Measurements from ENCODE around the gene TYW1. TPM values are rescaled to one million over a fixed set of nuclear protein-coding genes. Genes with fewer than 3 reads are reported as not detected.
"Not testable (repeated sequence)": the region's sequence is repeated elsewhere in the genome, so short reads cannot be mapped to it uniquely, and the experiment has no call there.

TYW1 gene
- total and polyA plus RNA-seq, 2 of the 8 experiments (the other 6 are each of a cell fraction or from before 2014, with no cell fraction given): 8.8 to 16.2 TPM

DNA sequence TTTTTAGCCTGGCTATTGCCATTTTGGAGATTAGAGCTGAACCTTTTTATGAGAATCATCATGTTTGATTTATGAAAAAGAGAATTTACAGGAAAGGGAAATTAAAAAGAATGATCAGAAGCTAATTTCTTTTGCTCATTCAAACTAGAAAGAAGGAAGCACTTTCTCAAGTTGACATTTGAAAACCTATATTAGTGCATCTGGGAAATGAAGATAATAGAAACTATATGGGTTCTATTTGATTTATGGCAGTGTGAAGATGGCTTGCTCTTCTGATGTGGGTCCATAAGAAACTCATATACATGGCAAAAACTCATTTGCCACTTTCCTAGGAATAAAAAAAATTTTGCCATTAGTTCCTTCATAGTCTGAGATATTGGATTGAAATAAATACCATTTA is 152.5 kb downstream of the TYW1 start:
- H4K5ac ChIP-seq (ENCODE audit: insufficient read length, low read depth, low read length); H3K23me2 ChIP-seq (ENCODE audit: low read depth, low read length); FAIRE-seq; H3K4me3 ChIP-seq (ENCODE audit: extremely low read depth in 1 of 4, insufficient read depth in 2 of 4, low read depth in 3 of 4, low read length in 4 of 4); H3K27ac ChIP-seq (ENCODE audit: low read depth, low read length); H3K36me3 ChIP-seq (ENCODE audit: control insufficient read depth in 2 of 4, insufficient read depth in 4 of 4, low read length in 3 of 4); H3K4me2 ChIP-seq (ENCODE audit: insufficient read depth in 1 of 2, low read depth in 2 of 2, low read length in 2 of 2); H2AK5ac ChIP-seq (ENCODE audit: low read depth, low read length); H2BK5ac ChIP-seq (ENCODE audit: low read depth, low read length); H4K20me1 ChIP-seq (replicated peaks in 1 of 2; ENCODE audit: control insufficient read depth in 1 of 2, insufficient read depth in 2 of 2, low read length in 2 of 2); H3K14ac ChIP-seq (ENCODE audit: insufficient read length); POLR2A ChIA-PET (ENCODE audit: partially characterized antibody); H3K23ac ChIP-seq (ENCODE audit: insufficient read length); H3K79me2 ChIP-seq (ENCODE audit: control insufficient read depth in 1 of 2, insufficient read depth in 2 of 2, low read length in 2 of 2); H2BK12ac ChIP-seq (ENCODE audit: low read depth, low read length); H2AFZ ChIP-seq (ENCODE audit: low read length); CTCF ChIA-PET (ENCODE audit: partially characterized antibody); H2BK20ac ChIP-seq (ENCODE audit: low read length); H3K27me3 ChIP-seq (replicated peaks in 1 of 4; ENCODE audit: control insufficient read depth in 3 of 4, extremely low read depth in 1 of 4, insufficient read depth in 3 of 4, low read length in 3 of 4); DNase-seq (ENCODE audit: low read depth in 1 of 2, low spot score in 2 of 2); H3K56ac ChIP-seq (replicated peaks; ENCODE audit: insufficient read length, low read depth, low read length); H4K8ac ChIP-seq (ENCODE audit: extremely low read depth, insufficient read depth, low read length); H3K4me1 ChIP-seq (replicated peaks in 1 of 4; ENCODE audit: control insufficient read depth in 3 of 4, insufficient read depth in 4 of 4, low read length in 3 of 4); H2BK120ac ChIP-seq (replicated peaks; ENCODE audit: low read depth, low read length); H3K79me1 ChIP-seq (ENCODE audit: low read depth, low read length); H4K91ac ChIP-seq (replicated peaks; ENCODE audit: insufficient read length, low read length); H2BK15ac ChIP-seq (ENCODE audit: low read length); H3K9ac ChIP-seq (replicated peaks in 1 of 4; ENCODE audit: extremely low read depth in 1 of 4, low read depth in 3 of 4, low read length in 3 of 4); H3K4ac ChIP-seq (replicated peaks; ENCODE audit: insufficient read length, low read depth, low read length); H3K18ac ChIP-seq (ENCODE audit: extremely low read depth, low read length); H3K9me3 ChIP-seq (ENCODE audit: insufficient read depth in 2 of 2, low read depth in 1 of 2, low read length in 1 of 2): not testable (repeated sequence)

DNA sequence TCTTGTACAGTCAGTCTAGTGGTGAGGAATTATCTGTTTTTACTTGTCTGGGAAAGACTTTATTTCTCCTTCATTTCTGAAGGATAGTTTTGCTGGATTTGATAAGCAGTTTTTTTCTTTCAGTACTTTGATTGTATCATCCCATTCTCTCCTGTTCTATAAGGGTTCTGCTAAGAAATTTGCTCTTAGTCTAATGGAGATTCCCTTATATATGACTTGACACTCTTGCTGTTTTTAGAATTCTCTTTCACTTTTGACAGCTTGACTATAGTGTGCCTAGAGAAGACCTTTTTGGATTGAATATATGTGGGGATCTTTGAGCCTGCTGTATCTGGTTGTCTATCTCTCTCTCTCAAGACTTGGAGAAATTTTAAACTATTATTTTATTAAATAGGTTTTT is 157.7 kb downstream of the TYW1 start:
- H3K79me2 ChIP-seq (ENCODE audit: control insufficient read depth in 1 of 2, insufficient read depth in 2 of 2, low read length in 2 of 2); H3K9ac ChIP-seq (replicated peaks in 1 of 4; ENCODE audit: extremely low read depth in 1 of 4, low read depth in 3 of 4, low read length in 3 of 4); H4K5ac ChIP-seq (ENCODE audit: insufficient read length, low read depth, low read length); H3K36me3 ChIP-seq (ENCODE audit: control insufficient read depth in 2 of 4, insufficient read depth in 4 of 4, low read length in 3 of 4); H2BK15ac ChIP-seq (ENCODE audit: low read length); H3K27ac ChIP-seq (ENCODE audit: low read depth, low read length); DNase-seq (ENCODE audit: low read depth in 1 of 2, low spot score in 2 of 2); H3K18ac ChIP-seq (ENCODE audit: extremely low read depth, low read length); H3K56ac ChIP-seq (replicated peaks; ENCODE audit: insufficient read length, low read depth, low read length); H4K91ac ChIP-seq (replicated peaks; ENCODE audit: insufficient read length, low read length); FAIRE-seq; H3K23ac ChIP-seq (ENCODE audit: insufficient read length); H3K9me3 ChIP-seq (ENCODE audit: insufficient read depth in 2 of 2, low read depth in 1 of 2, low read length in 1 of 2); H3K23me2 ChIP-seq (ENCODE audit: low read depth, low read length); H2AK5ac ChIP-seq (ENCODE audit: low read depth, low read length); H2BK120ac ChIP-seq (replicated peaks; ENCODE audit: low read depth, low read length); H2AFZ ChIP-seq (ENCODE audit: low read length); H4K8ac ChIP-seq (ENCODE audit: extremely low read depth, insufficient read depth, low read length); H3K4me2 ChIP-seq (ENCODE audit: insufficient read depth in 1 of 2, low read depth in 2 of 2, low read length in 2 of 2); H3K14ac ChIP-seq (ENCODE audit: insufficient read length); H2BK20ac ChIP-seq (ENCODE audit: low read length); H3K4me1 ChIP-seq (replicated peaks in 1 of 4; ENCODE audit: control insufficient read depth in 3 of 4, insufficient read depth in 4 of 4, low read length in 3 of 4); H4K20me1 ChIP-seq (replicated peaks in 1 of 2; ENCODE audit: control insufficient read depth in 1 of 2, insufficient read depth in 2 of 2, low read length in 2 of 2); H3K4ac ChIP-seq (replicated peaks; ENCODE audit: insufficient read length, low read depth, low read length); H3K4me3 ChIP-seq (ENCODE audit: extremely low read depth in 1 of 4, insufficient read depth in 2 of 4, low read depth in 3 of 4, low read length in 4 of 4); H2BK12ac ChIP-seq (ENCODE audit: low read depth, low read length); H3K27me3 ChIP-seq (replicated peaks in 1 of 4; ENCODE audit: control insufficient read depth in 3 of 4, extremely low read depth in 1 of 4, insufficient read depth in 3 of 4, low read length in 3 of 4); H2BK5ac ChIP-seq (ENCODE audit: low read depth, low read length); POLR2A ChIA-PET (ENCODE audit: partially characterized antibody); H3K79me1 ChIP-seq (ENCODE audit: low read depth, low read length): not testable (repeated sequence)
- CTCF ChIA-PET (ENCODE audit: partially characterized antibody): interaction anchor here (0.6 kb wide), 1 partner anchor 157 kb away, joined by 4 read pairs; no protein-coding TSS in a partner anchor

All from H1 (cell line).